ENCODE results near the gene KLF1.

GRCh38 chr19:12885749-12886650 is 1.0 kb downstream of the KLF1 start:
- TF ChIP-seq, protein P1, sequence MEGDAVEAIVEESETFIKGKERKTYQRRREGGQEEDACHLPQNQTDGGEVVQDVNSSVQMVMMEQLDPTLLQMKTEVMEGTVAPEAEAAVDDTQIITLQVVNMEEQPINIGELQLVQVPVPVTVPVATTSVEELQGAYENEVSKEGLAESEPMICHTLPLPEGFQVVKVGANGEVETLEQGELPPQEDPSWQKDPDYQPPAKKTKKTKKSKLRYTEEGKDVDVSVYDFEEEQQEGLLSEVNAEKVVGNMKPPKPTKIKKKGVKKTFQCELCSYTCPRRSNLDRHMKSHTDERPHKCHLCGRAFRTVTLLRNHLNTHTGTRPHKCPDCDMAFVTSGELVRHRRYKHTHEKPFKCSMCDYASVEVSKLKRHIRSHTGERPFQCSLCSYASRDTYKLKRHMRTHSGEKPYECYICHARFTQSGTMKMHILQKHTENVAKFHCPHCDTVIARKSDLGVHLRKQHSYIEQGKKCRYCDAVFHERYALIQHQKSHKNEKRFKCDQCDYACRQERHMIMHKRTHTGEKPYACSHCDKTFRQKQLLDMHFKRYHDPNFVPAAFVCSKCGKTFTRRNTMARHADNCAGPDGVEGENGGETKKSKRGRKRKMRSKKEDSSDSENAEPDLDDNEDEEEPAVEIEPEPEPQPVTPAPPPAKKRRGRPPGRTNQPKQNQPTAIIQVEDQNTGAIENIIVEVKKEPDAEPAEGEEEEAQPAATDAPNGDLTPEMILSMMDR (IDR thresholded peaks at IDR 0.05), result no peak
- no peak for TF ChIP-seq POLR2AphosphoS5 (IDR thresholded peaks at IDR 0.05)
- no peak for TF ChIP-seq POLR2A (IDR thresholded peaks at IDR 0.05)
- TF ChIP-seq EP300 (IDR thresholded peaks at IDR 0.05), result no peak
